Panc1 (cell line): ENCODE results near the gene UBLCP1.

Experiments used
- POLR2AphosphoS5 ChIP-seq: IDR thresholded peaks from 2 replicates; pipeline ENCODE4 v1.6.1; 2012; ENCODE audit warnings: mild to moderate bottlenecking, low read depth, low read length, moderate library complexity
- REST ChIP-seq, 2 experiments: IDR thresholded peaks; 2 replicates each; pipeline ENCODE4 v1.6.1; 2011 to 2012; ENCODE audit warnings: low read depth in 2 of 2, control low read depth in 1 of 2, low read length in 1 of 2, mild to moderate bottlenecking in 1 of 2, moderate library complexity in 1 of 2; ENCODE audit not compliant: insufficient read depth in 1 of 2
- TF ChIP-seq, protein P1 (sequence below): fragments of 450-650 bp; IDR thresholded peaks from 2 replicates; pipeline ENCODE4 v1.5.1; 2017; ENCODE audit warnings: mild to moderate bottlenecking

GRCh38 chr5:159311063-159311462 lies 48.0 kb downstream of the UBLCP1 start:
- TF ChIP-seq, protein P1, sequence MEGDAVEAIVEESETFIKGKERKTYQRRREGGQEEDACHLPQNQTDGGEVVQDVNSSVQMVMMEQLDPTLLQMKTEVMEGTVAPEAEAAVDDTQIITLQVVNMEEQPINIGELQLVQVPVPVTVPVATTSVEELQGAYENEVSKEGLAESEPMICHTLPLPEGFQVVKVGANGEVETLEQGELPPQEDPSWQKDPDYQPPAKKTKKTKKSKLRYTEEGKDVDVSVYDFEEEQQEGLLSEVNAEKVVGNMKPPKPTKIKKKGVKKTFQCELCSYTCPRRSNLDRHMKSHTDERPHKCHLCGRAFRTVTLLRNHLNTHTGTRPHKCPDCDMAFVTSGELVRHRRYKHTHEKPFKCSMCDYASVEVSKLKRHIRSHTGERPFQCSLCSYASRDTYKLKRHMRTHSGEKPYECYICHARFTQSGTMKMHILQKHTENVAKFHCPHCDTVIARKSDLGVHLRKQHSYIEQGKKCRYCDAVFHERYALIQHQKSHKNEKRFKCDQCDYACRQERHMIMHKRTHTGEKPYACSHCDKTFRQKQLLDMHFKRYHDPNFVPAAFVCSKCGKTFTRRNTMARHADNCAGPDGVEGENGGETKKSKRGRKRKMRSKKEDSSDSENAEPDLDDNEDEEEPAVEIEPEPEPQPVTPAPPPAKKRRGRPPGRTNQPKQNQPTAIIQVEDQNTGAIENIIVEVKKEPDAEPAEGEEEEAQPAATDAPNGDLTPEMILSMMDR: no peak
- no peak for TF ChIP-seq REST (IDR thresholded peaks at IDR 0.05; ENCODE audit: insufficient read depth in 1 of 2, low read depth in 2 of 2, low read length in 1 of 2)
- no peak for TF ChIP-seq POLR2AphosphoS5
